GM18873 (cell line): Measurements from ENCODE around the gene CRACDL.

Experiments used
- ATAC-seq: cut with Tn5 transposase; IDR thresholded peaks from one replicate; pipeline ENCODE4 v1.9.1; 2021; ENCODE audit warnings: mild to moderate bottlenecking, moderate library complexity, moderate number of reproducible peaks; ENCODE audit not compliant: unreplicated experiment, low FRiP score

Gene CRACDL

GRCh38 chr2:98828369-98828744, 107.7 kb downstream of the CRACDL start:
- no peak for ATAC-seq

GRCh38 chr2:98827625-98828368, 108.2 kb downstream of the CRACDL start:
- no peak for ATAC-seq

- no peak for ATAC-seq
Measured at GRCh38 chr2:98826856-98827255, 109.2 kb downstream of the CRACDL start.

GRCh38 chr2:98825858-98826257, 110.2 kb downstream of the CRACDL start:
- no peak for ATAC-seq

- ATAC-seq, result no peak
Measured at GRCh38 chr2:98825404-98825803, 110.6 kb downstream of the CRACDL start.

GRCh38 chr2:98825020-98825350, 111.0 kb downstream of the CRACDL start:
- no peak for ATAC-seq

- ATAC-seq, result no peak
Measured at GRCh38 chr2:98824256-98825019, 111.6 kb downstream of the CRACDL start.

GRCh38 chr2:98823196-98824170, 112.5 kb downstream of the CRACDL start:
- no peak for ATAC-seq

GRCh38 chr2:98822301-98823164, 113.5 kb downstream of the CRACDL start:
- no peak for ATAC-seq

- no peak for ATAC-seq
Measured at GRCh38 chr2:98821629-98822135, 114.3 kb downstream of the CRACDL start.

- no peak for ATAC-seq
Measured at GRCh38 chr2:98819231-98819766, 116.7 kb downstream of the CRACDL start.

- ATAC-seq, result no peak
Measured at GRCh38 chr2:98818164-98818563, 117.9 kb downstream of the CRACDL start.

GRCh38 chr2:98816281-98816680, 119.7 kb downstream of the CRACDL start:
- no peak for ATAC-seq

- no peak for ATAC-seq
Measured at GRCh38 chr2:98815795-98816194, 120.2 kb downstream of the CRACDL start.

- ATAC-seq, result no peak
Measured at GRCh38 chr2:98811766-98812165, 124.3 kb downstream of the CRACDL start.

GRCh38 chr2:98810588-98810928, 125.5 kb downstream of the CRACDL start:
- ATAC-seq, result no peak

- ATAC-seq, result no peak
Measured at GRCh38 chr2:98809878-98810587, 126.0 kb downstream of the CRACDL start.

GRCh38 chr2:98809116-98809515, 126.9 kb downstream of the CRACDL start:
- ATAC-seq, result no peak

- ATAC-seq, result no peak
Measured at GRCh38 chr2:98808546-98808945, 127.5 kb downstream of the CRACDL start.
